Ovary (tissue), 9 donors: ENCODE results near the gene SMCHD1. TPM values are rescaled to one million over a fixed set of nuclear protein-coding genes. Genes with fewer than 3 reads are reported as not detected.

Source experiments
- DNase-seq, 5 donors: peaks; one replicate each; pipeline ENCODE4 v3.0.0-alpha.2; 2019 to 2020
- H3K27ac ChIP-seq, 2 donors: fragments of 200-600 bp; one replicate each; pipeline versions ENCODE4 v1.5.1 to v1.8.0; 2019 to 2022
- H3K27me3 ChIP-seq: fragments of 200-600 bp; one replicate; pipeline ENCODE4 v1.8.0; 2022
- H3K36me3 ChIP-seq: fragments of 200-600 bp; sonication (generic); one replicate; pipeline ENCODE4 v1.5.1; 2019
- H3K4me1 ChIP-seq: one replicate; pipeline ENCODE4 v1.8.1; 2013; ENCODE audit warnings: mild to moderate bottlenecking, moderate library complexity; ENCODE audit not compliant: insufficient read depth
- H3K4me3 ChIP-seq: fragments of 200-600 bp; sonication (generic); one replicate; pipeline ENCODE4 v1.5.1; 2017
- H3K9me3 ChIP-seq, 2 donors: fragments of 200-600 bp in 1 of 2; sonication (generic) in 1 of 2; one replicate each; pipeline versions ENCODE4 v1.5.1 to v1.8.1; 2013 to 2019; ENCODE audit warnings: mild to moderate bottlenecking in 1 of 2, moderate library complexity in 1 of 2
- CTCF ChIP-seq, 3 donors: fragments of 450-650 bp in 2 of 3; fragments of 200-600 bp in 1 of 3; IDR thresholded peaks; one replicate each; pipeline versions ENCODE4 v1.5.1 to v1.8.0; 2016 to 2022; ENCODE audit warnings: antibody characterized with exemption in 3 of 3, mild to moderate bottlenecking in 1 of 3
- EP300 ChIP-seq: sonication (generic); formaldehyde crosslinking; IDR thresholded peaks from one replicate; pipeline ENCODE4 v1.6.1; 2017; ENCODE audit warnings: antibody characterized with exemption
- POLR2A ChIP-seq: fragments of 450-650 bp; IDR thresholded peaks from one replicate; pipeline ENCODE4 v1.6.1; 2017; ENCODE audit warnings: antibody characterized with exemption, mild to moderate bottlenecking, moderate library complexity
- WGBS, 3 donors: extraction: QIAGEN DNeasy Blood & Tissue Kit in 1 of 3; methylation state at CpG; one replicate each; pipeline versions ENCODE4 v1.1.5 to v1.1.7; 2013 to 2017; 5-methylcytosine and 5-hydroxymethylcytosine counted together
- intact Hi-C, 4 donors: fragments of 100-400 bp; cut with DNase I; formaldehyde crosslinking; loops; one replicate each; pipeline versions ENCODE4 v1.11.0 to v1.15.1; 2022 to 2023
- polyA plus RNA-seq, 2 donors: library from polyadenylated mRNA; stranded (reverse); fragments of 200-250 nt in 1 of 2; fragments of 350-450 nt in 1 of 2; fragmentation: Illumina TruSeq in 1 of 2; extraction: RNeasy Lipid Tissue Mini Kit (QIAGEN cat#74804) in 1 of 2; gene quantifications; one replicate each; pipeline ENCODE4 v1.2.3, GENCODE V29; 2013 to 2014
- total RNA-seq, 7 donors: library from RNA; depleted of rRNA in 2 of 7; stranded (reverse); fragments of >200 nt in 2 of 7; fragmentation: NEBNext Ultra II Directional in 3 of 7; extraction: Animal tissue kit (Norgen Biotek cat#: 25700) in 3 of 7; gene quantifications; one replicate each; pipeline versions ENCODE4 v1.1.0 to v1.2.4, GENCODE V29; 2016 to 2023
- donor health status: DM: no; HTN: no; CAD: no; lungs with moderate emphysema.
- donor health status: DM: no; HTN: no; CAD: no.
- donor health status: Bipolar disorder and iron deficiency.
- donor health status: DM: yes; HTN: yes; CAD: no.
- donor health status: DM: no; HTN: no; CAD: no.
- donor health status: DM: yes; HTN: yes; CAD: no.

The SMCHD1 gene
- total and polyA plus RNA-seq, 9 donors = 15.6 to 82.7 (median 50.9) TPM

DNA sequence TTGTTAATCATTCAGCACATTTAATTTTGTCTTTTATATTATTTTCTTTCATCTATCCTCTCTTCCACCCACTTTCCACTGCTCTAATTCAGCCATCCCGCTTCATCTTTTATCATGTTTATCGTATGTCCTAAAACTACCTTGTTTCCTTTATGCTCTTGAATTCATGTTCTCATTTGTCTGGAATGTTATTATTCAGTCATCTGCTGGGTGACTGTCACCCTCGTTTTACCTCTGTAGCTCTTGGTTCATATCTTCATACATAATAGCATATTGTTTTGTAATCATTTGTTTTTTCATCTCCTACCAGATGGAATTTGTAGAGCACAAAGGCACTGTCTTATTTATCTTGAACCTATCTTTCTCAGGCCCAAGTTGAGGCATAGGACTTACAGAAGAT, 37.0 kb downstream of the SMCHD1 start:
- Histone ChIP-seq H3K4me3 (no peak overlapping the region), H3K27me3 (no peaks in the 10 kb centered on the region), H3K4me1 (no peaks in the 10 kb centered on the region), H3K27ac (no peak overlapping the region), H3K36me3 (no peaks in the 10 kb centered on the region), H3K9me3 (no peaks in the 10 kb centered on the region)
- no peak for DNase-seq
- 84 to 87% (median 85%) methylated on average over 3 of the region's 3 CpGs for WGBS, 3 donors
- TF ChIP-seq POLR2A (no peak), CTCF (IDR thresholded peaks at IDR 0.05) (no peak), EP300 (no peak)
- intact Hi-C loops = no loop called here

DNA sequence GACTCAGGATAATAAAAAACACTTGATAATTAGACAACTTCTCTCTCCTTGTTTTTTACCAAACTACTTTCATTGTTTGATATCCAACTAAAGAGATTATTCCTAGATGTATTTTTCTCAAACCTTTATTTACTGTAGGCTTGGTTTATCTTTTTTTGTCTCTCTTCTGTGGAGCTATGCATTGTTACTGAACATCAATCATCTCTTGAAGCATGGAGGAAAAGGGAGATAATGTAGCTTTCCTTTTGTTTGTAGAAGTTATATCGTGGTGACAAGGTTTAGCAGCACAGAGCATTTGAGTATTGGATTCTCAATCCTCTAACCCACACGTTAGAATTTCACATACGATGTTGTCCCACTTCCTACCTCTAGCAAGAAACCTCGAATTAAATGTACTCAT, 41.7 kb downstream of the SMCHD1 start:
- intact Hi-C loops = no loop called here
- no peak overlapping the region for H3K27ac ChIP-seq
- no peaks in the 10 kb centered on the region for H3K4me1 ChIP-seq
- H3K36me3 ChIP-seq = no peaks in the 10 kb centered on the region
- no peaks in the 10 kb centered on the region for H3K27me3 ChIP-seq
- TF ChIP-seq POLR2A (no peak), EP300 (no peak), CTCF (IDR thresholded peaks at IDR 0.05) (no peak)
- WGBS, 3 donors = 83 to 86% (median 86%) methylated on average over 4 of the region's 4 CpGs
- H3K9me3 ChIP-seq = no peaks in the 10 kb centered on the region
- no peak for DNase-seq
- no peak overlapping the region for H3K4me3 ChIP-seq

GRCh38 chr18:2699001-2699400, 43.5 kb downstream of the SMCHD1 start:
- Histone ChIP-seq H3K27me3 (no peaks in the 10 kb centered on the region), H3K4me1 (no peaks in the 10 kb centered on the region), H3K36me3 (no peaks in the 10 kb centered on the region), H3K9me3 (no peaks in the 10 kb centered on the region), H3K4me3 (no peak overlapping the region), H3K27ac (no peak overlapping the region)
- intact Hi-C loops = no loop called here
- DNase-seq = no peak
- WGBS, 3 donors = 64 to 66% (median 65%) methylated on average over 3 of the region's 3 CpGs
- TF ChIP-seq POLR2A (no peak), CTCF (IDR thresholded peaks at IDR 0.05) (no peak), EP300 (no peak)

DNA sequence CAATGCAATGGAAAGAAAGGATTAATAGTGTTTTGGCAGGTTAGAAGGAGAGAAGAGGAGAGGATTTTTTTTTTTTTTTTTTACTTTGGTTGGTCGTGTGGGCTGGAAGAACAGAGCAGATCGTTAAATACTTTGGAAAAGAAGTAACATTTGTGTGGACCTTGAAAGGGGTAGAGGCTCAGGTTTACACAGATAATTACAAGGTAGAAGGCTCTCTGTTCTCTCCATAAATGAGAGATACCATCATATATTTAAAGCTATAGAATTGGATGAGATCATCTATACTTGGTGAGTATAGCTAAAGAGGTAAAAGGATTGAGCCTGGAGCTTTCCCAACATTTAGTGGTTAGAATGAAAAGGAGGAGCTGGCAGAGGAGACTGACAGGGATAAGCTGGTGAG, 49.0 kb downstream of the SMCHD1 start:
- WGBS, 3 donors = 86 to 91% (median 87%) methylated on average over 2 of the region's 2 CpGs
- intact Hi-C loops = no loop called here

More for the DNA sequence above, 49.0 kb downstream of the SMCHD1 start:
- Histone ChIP-seq H3K27ac (no peak overlapping the region), H3K9me3 (no peaks in the 10 kb centered on the region), H3K27me3 (no peaks in the 10 kb centered on the region), H3K4me1 (no peaks in the 10 kb centered on the region), H3K36me3 (no peaks in the 10 kb centered on the region), H3K4me3 (no peak overlapping the region)
- TF ChIP-seq POLR2A (no peak), CTCF (IDR thresholded peaks at IDR 0.05) (no peak), EP300 (no peak)
- no peak for DNase-seq
